Pancreas (tissue), 10 donors: ENCODE data around the gene PRR15L. TPM values are rescaled to one million over a fixed set of nuclear protein-coding genes. Genes with fewer than 3 reads are reported as not detected.

Experiments used
- ATAC-seq, 4 donors: fragments of 200-7000 bp; cut with Tn5 transposase; one replicate each; pipeline versions ENCODE4 v1.8.0 to v1.9.1; 2020; ENCODE audit warnings: mild to moderate bottlenecking in 4 of 4, moderate library complexity in 4 of 4
- DNase-seq, 6 donors: peaks; one replicate each; pipeline ENCODE4 v3.0.0-alpha.2; 2020
- FAIRE-seq: peaks from 2 replicates; lab custom pipeline; 2012; peaks lifted over from hg19 to GRCh38; lab: Jason Lieb, UNC
- H3K27ac ChIP-seq, 4 donors: fragments of 200-600 bp; sonication (generic); 1 replicate in 3 of 4; 2 replicates in 1 of 4; pipeline versions ENCODE4 v1.5.0 to v1.8.0; 2020
- H3K27me3 ChIP-seq, 4 donors: fragments of 200-600 bp; one replicate each; pipeline ENCODE4 v1.8.0; 2021
- H3K36me3 ChIP-seq, 3 donors: fragments of 200-600 bp; sonication (generic) in 1 of 3; one replicate each; pipeline versions ENCODE4 v1.5.0 to v1.8.0; 2020 to 2021
- H3K4me1 ChIP-seq, 3 donors: fragments of 200-600 bp; one replicate each; pipeline ENCODE4 v1.8.0; 2021
- H3K4me3 ChIP-seq, 4 donors: fragments of 200-600 bp; sonication (generic) in 2 of 4; one replicate each; pipeline versions ENCODE4 v1.5.0 to v1.8.0; 2020 to 2021
- H3K9me3 ChIP-seq, 4 donors: fragments of 200-600 bp; one replicate each; pipeline ENCODE4 v1.8.0; 2021
- CTCF ChIP-seq, 4 donors: fragments of 200-600 bp; sonication (generic) in 3 of 4; IDR thresholded peaks; one replicate each; pipeline versions ENCODE4 v1.5.0 to v1.8.0; 2021; ENCODE audit warnings: antibody characterized with exemption in 4 of 4
- WGBS, 2 donors: extraction: QIAGEN DNeasy Blood & Tissue Kit; methylation state at CpG; one replicate each; pipeline ENCODE4 v1.1.7; 2013; 5-methylcytosine and 5-hydroxymethylcytosine counted together
- intact Hi-C, 3 donors: fragments of 100-400 bp; cut with DNase I; formaldehyde crosslinking; loops; one replicate each; pipeline versions ENCODE4 v1.11.1 to v1.14.2; 2022
- polyA plus RNA-seq, 2 donors: library from polyadenylated mRNA; stranded (reverse); fragments of 200-250 nt; gene quantifications; one replicate each; pipeline ENCODE4 v1.2.3, GENCODE V29; 2013
- total RNA-seq, 6 donors: library from RNA; stranded (reverse); fragmentation: NEBNext Ultra II Directional in 4 of 6; extraction: Animal tissue kit (Norgen Biotek cat#: 25700) in 4 of 6; gene quantifications; one replicate each; pipeline versions ENCODE4 v1.2.1 to v1.2.4, GENCODE V29; 2021 to 2023
- donor health status: healthy with polysubstance abuse.
- donor health status: DM: no; HTN: no; CAD: no; lungs with moderate emphysema.
- donor health status: DM: no; HTN: no; CAD: no.
- donor health status: control.
- donor health status: control.
- donor health status: Bipolar disorder and iron deficiency.
- donor health status: DM: yes; HTN: yes; CAD: no.
- donor health status: DM: no; HTN: no; CAD: no.
- donor health status: DM: no; HTN: no; CAD: no.
- donor health status: DM: yes; HTN: yes; CAD: no.

The PRR15L gene
- total and polyA plus RNA-seq, 8 donors: 26.6 to 68.6 (median 49.8) TPM

- Histone ChIP-seq H3K27me3 (no peaks in the 10 kb centered on the region), H3K9me3 (no peaks in the 10 kb centered on the region), H3K4me3 (no peak overlapping the region), H3K27ac (peak overlapping the region; percentile 69 to 82 (median 74)), H3K36me3 (no peaks in the 10 kb centered on the region), H3K4me1 (peaks cover 27 to 35% (median 28%) of the 10 kb centered on the region in 3 donors)
- no peak for FAIRE-seq
- 14 to 20% methylated on average over 1 of the region's 1 CpG for WGBS, 2 donors
- DNase-seq: peak in 1 of 6 donors; percentile 35
- peak in 3 of 4 donors; percentile 2 to 17 (median 14) for ATAC-seq
- intact Hi-C loops: no loop called here
- TF ChIP-seq CTCF (IDR thresholded peaks at IDR 0.05): no peak
Observed at GRCh38 chr17:47966079-47966519, 8.4 kb upstream of the PRR15L start.

DNA sequence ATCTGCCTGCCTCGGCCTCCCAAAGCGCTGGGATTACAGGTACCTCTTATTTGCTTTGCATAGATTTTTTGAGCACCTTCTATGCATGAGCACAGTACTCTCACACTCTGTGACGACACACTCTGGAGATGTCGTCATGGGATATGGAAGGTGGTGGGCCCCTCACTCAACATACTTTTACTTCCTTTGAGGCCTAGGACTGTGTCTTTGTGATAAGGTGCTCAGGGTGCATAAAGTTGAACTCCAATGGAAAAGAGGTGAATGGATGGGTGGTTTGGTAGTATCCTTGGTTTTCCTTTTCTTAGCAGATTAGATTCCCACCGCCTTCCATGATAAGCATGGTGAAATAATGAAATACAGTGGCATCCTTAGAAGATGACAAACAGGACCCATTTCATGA is 7.2 kb upstream of the PRR15L start:
- no peak for ATAC-seq

DNA sequence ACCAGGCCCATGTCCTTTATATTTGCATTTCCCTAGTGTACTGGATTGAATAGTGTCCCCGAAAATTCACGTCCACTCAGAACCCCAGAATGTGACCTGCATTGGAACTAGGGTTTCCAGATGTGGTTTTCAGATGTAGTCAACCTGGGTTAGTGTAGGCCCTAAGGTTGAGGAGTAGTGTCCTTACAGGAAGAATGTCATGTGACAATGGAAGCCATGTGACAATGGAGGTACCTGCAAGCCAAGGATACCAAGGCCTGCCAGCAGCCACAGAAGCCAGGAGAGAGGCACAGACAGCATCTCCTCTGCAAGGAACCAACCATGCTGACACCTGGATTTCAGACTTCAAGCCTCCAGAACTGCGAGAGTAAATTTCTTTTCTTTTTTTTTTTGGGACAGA is 5.2 kb upstream of the PRR15L start:
- DNase-seq: peak in 1 of 6 donors; percentile 13
- Histone ChIP-seq H3K27me3 (no peaks in the 10 kb centered on the region), H3K36me3 (no peaks in the 10 kb centered on the region), H3K27ac (no peak overlapping the region), H3K4me1 (peaks cover 39 to 47% (median 43%) of the 10 kb centered on the region in 3 donors), H3K9me3 (no peaks in the 10 kb centered on the region), H3K4me3 (no peak overlapping the region)
- intact Hi-C loops: no loop called here
- no peak for FAIRE-seq
- ATAC-seq: no peak
- no peak for TF ChIP-seq CTCF (IDR thresholded peaks at IDR 0.05)
- 81 to 99% methylated on average over 3 of the region's 3 CpGs for WGBS, 2 donors

More for the DNA sequence above, 7.2 kb upstream of the PRR15L start:
- no peak for FAIRE-seq
- Histone ChIP-seq H3K27ac (peak overlapping the region in 2 of 4 donors; percentile 72 to 82), H3K4me3 (no peak overlapping the region), H3K9me3 (no peaks in the 10 kb centered on the region), H3K4me1 (peaks cover 34 to 38% (median 38%) of the 10 kb centered on the region in 3 donors), H3K36me3 (no peaks in the 10 kb centered on the region), H3K27me3 (no peaks in the 10 kb centered on the region)
- 97 to 98% methylated on average over 5 of the region's 5 CpGs for WGBS, 2 donors
- intact Hi-C loops: no loop called here
- TF ChIP-seq CTCF (IDR thresholded peaks at IDR 0.05): no peak
- no peak for DNase-seq

GRCh38 chr17:47961406-47961805 is 3.7 kb upstream of the PRR15L start:
- WGBS, 2 donors: 91 to 96% methylated on average over 6 of the region's 6 CpGs

More at GRCh38 chr17:47961406-47961805, 3.7 kb upstream of the PRR15L start:
- no peak for DNase-seq
- intact Hi-C loops: no loop called here
- Histone ChIP-seq H3K27me3 (no peaks in the 10 kb centered on the region), H3K27ac (no peak overlapping the region), H3K9me3 (no peaks in the 10 kb centered on the region), H3K36me3 (no peaks in the 10 kb centered on the region), H3K4me1 (peaks cover 28 to 33% (median 30%) of the 10 kb centered on the region in 3 donors), H3K4me3 (no peak overlapping the region)
- TF ChIP-seq CTCF (IDR thresholded peaks at IDR 0.05): no peak
- no peak for FAIRE-seq
- no peak for ATAC-seq
